Neuronal stem cell (in vitro differentiated cells): Measurements from ENCODE around the gene HHIPL1.

Experiments used
- DNase-seq: peaks from one replicate; pipeline ENCODE4 v3.0.0-alpha.2; 2013; ENCODE audit warnings: low spot score
- H2AFZ ChIP-seq: one replicate; pipeline ENCODE4 v1.6.1; 2013; ENCODE audit warnings: mild to moderate bottlenecking, low read length, inconsistent platforms
- H2AK5ac ChIP-seq: 2 replicates; pipeline ENCODE4 v1.6.1; 2013; ENCODE audit warnings: low read depth, mild to moderate bottlenecking, inconsistent platforms, low read length, moderate library complexity, mixed read lengths
- H2BK120ac ChIP-seq: 2 replicates; pipeline ENCODE4 v1.6.1; 2013; ENCODE audit warnings: low read depth, mild to moderate bottlenecking, inconsistent platforms, low read length, moderate library complexity, mixed read lengths
- H2BK12ac ChIP-seq: one replicate; pipeline ENCODE4 v1.6.1; 2013; ENCODE audit warnings: low read length, inconsistent platforms
- H2BK15ac ChIP-seq: 2 replicates; pipeline ENCODE4 v1.6.1; 2013; ENCODE audit warnings: mild to moderate bottlenecking, low read length, inconsistent platforms, mixed read lengths
- H2BK5ac ChIP-seq: one replicate; pipeline ENCODE4 v1.6.1; 2013; ENCODE audit warnings: inconsistent platforms, mild to moderate bottlenecking, low read length, moderate library complexity
- H3K14ac ChIP-seq: one replicate; pipeline ENCODE4 v1.6.1; 2013; ENCODE audit warnings: low read length, inconsistent platforms
- H3K18ac ChIP-seq: 2 replicates; pipeline ENCODE4 v1.6.1; 2013; ENCODE audit warnings: low read length, inconsistent platforms
- H3K23ac ChIP-seq: 2 replicates; pipeline ENCODE4 v1.6.1; 2013; ENCODE audit warnings: low read depth, mild to moderate bottlenecking, mixed read lengths, low read length, inconsistent platforms; ENCODE audit not compliant: poor library complexity
- H3K27ac ChIP-seq: replicated peaks from 3 replicates; pipeline ENCODE4 v1.5.1; 2013; ENCODE audit warnings: low read length, inconsistent platforms
- H3K27me3 ChIP-seq, 3 experiments: 2 replicates each; pipeline ENCODE4 v1.6.1; 2013; ENCODE audit warnings: low read length in 3 of 3, mild to moderate bottlenecking in 2 of 3, inconsistent platforms in 1 of 3, low read depth in 1 of 3, mixed read lengths in 1 of 3, moderate library complexity in 1 of 3; ENCODE audit not compliant: control insufficient read depth in 3 of 3, insufficient read depth in 3 of 3
- H3K36me3 ChIP-seq, 2 donors: replicated peaks in 1 of 2; 2 replicates each; pipeline ENCODE4 v1.6.1; 2013; ENCODE audit warnings: low read length in 2 of 2; ENCODE audit not compliant: control insufficient read depth in 2 of 2, insufficient read depth in 2 of 2
- H3K4ac ChIP-seq: 2 replicates; pipeline ENCODE4 v1.6.1; 2013; ENCODE audit warnings: inconsistent platforms, mild to moderate bottlenecking, low read length, moderate library complexity
- H3K4me1 ChIP-seq, 2 donors: 1 replicate in 1 of 2; 2 replicates in 1 of 2; pipeline ENCODE4 v1.6.1; 2013; ENCODE audit warnings: low read length in 2 of 2, low read depth in 1 of 2; ENCODE audit not compliant: control insufficient read depth in 2 of 2, insufficient read depth in 1 of 2
- H3K4me2 ChIP-seq: one replicate; pipeline ENCODE4 v1.6.1; 2013; ENCODE audit warnings: mild to moderate bottlenecking, low read length, inconsistent platforms; ENCODE audit not compliant: insufficient read depth, poor library complexity, severe bottlenecking
- H3K4me3 ChIP-seq, 2 donors: 2 replicates each; pipeline ENCODE4 v1.5.1; 2013; ENCODE audit warnings: low read length in 2 of 2, mild to moderate bottlenecking in 2 of 2, inconsistent platforms in 1 of 2, moderate library complexity in 1 of 2
- H3K79me1 ChIP-seq: one replicate; pipeline ENCODE4 v1.6.1; 2013; ENCODE audit warnings: low read depth, mild to moderate bottlenecking, inconsistent platforms, low read length, moderate library complexity
- H3K9ac ChIP-seq: one replicate; pipeline ENCODE4 v1.6.1; 2013; ENCODE audit warnings: mild to moderate bottlenecking, low read depth, low read length, inconsistent platforms; ENCODE audit not compliant: poor library complexity
- H3K9me3 ChIP-seq, 2 donors: replicated peaks in 1 of 2; 2 replicates each; pipeline versions ENCODE3 to v1.6.1; 2013; ENCODE audit warnings: low read length in 2 of 2, mild to moderate bottlenecking in 2 of 2, inconsistent platforms in 1 of 2, low read depth in 1 of 2, mixed read lengths in 1 of 2, moderate library complexity in 1 of 2; ENCODE audit not compliant: control insufficient read depth in 2 of 2, insufficient read depth in 1 of 2
- H4K8ac ChIP-seq: one replicate; pipeline ENCODE4 v1.6.1; 2013; ENCODE audit warnings: low read depth, mild to moderate bottlenecking, inconsistent platforms, low read length, moderate library complexity
- H4K91ac ChIP-seq: one replicate; pipeline ENCODE4 v1.6.1; 2013; ENCODE audit warnings: low read length, low read depth, mild to moderate bottlenecking, inconsistent platforms; ENCODE audit not compliant: poor library complexity
- WGBS, 2 donors: extraction: QIAGEN DNeasy Blood & Tissue Kit; methylation state at CpG; one replicate each; pipeline ENCODE4 v1.1.7; 2013; ENCODE audit warnings: missing lambda C conversion rate in 2 of 2, mixed read lengths in 1 of 2; ENCODE audit not compliant: insufficient read length in 2 of 2, insufficient replicate concordance in 1 of 2; ENCODE audit errors: extremely low coverage in 2 of 2; 5-methylcytosine and 5-hydroxymethylcytosine counted together

Gene HHIPL1

DNA sequence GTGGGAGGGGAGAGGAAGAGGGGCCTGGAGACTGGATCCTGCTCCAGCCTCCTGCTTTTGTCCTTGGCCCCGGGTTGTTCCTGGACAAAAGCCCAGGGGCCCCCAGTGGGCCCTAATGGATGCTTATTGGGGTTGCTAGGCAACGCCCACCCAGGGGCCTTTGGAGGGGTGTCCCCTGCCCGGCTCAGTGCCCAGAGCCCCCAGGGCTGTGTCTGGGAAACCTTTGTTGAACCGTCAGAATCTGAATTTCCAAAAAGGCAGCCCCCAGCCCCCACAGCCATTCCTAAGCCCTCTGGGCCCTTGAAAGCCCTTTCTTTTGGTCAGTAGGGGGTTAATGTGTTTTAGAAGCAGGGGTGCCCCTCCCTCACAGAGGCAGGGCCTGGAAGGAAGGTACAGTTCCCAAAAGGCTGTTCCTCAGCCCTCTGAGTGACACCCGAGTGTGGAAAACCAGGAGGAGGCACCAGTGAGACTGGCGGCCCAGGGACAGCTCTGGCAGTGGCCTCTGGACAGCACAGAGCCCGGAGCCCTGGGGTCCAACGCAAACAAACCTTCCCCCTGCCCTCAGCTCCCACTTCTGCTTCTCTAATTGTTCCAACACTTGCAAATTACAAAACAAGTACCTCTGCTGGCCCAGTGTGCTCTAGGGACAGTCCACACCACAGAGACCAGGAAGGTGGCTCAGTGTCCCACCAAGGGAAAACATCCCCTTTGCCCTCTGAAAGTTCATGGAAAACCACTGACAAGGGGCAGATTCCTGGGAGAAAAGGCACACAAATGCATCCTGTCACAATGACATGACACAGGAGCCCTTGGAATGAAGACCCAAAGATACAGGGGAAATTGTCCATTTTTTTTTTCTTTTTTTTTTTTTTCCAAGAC lies 19.4 kb downstream of the HHIPL1 start:
- Histone ChIP-seq H3K27ac (peak overlapping the region; percentile 70), H2BK120ac (no peak overlapping the region), H3K9me3 (no peaks in the 10 kb centered on the region), H3K4ac (no peak overlapping the region), H3K23ac (no peak overlapping the region), H3K4me2 (no peak overlapping the region), H3K4me1 (peaks cover 46 to 67% of the 10 kb centered on the region in 2 donors), H3K4me3 (no peak overlapping the region), H3K36me3 (no peaks in the 10 kb centered on the region), H3K79me1 (no peaks in the 10 kb centered on the region), H2AFZ (peak overlapping the region; percentile 56), H2BK5ac (no peak overlapping the region), H4K91ac (no peak overlapping the region), H4K8ac (no peak overlapping the region), H2BK15ac (no peak overlapping the region), H2BK12ac (no peak overlapping the region), H3K27me3 (peaks cover 0 to 4% (median 0%) of the 10 kb centered on the region in 3 experiments), H2AK5ac (peak overlapping the region; percentile 83), H3K9ac (no peak overlapping the region), H3K14ac (no peak overlapping the region), H3K18ac (peak overlapping the region; percentile 81)
- WGBS, 2 donors, result no CpG with 5 or more reads among the region's 8 CpGs
- DNase-seq, result no peak

DNA sequence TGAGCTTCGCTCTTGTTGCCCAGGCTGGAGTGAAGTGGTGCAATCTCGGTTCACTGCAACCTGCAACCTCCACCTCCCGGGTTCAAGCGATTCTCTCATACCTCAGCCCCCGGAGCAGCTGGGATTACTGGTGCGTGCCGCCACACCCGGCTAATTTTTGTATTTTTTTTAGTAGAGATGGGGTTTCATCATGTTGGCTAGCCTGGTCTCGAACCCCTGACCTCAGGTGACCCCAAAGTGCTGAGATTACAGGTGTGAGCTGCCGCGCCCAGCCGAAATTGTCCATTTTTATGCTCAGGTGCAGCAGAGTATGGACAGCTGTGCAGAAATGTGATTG lies 20.0 kb downstream of the HHIPL1 start:
- H3K27me3 ChIP-seq, result peaks cover 0 to 3% (median 0%) of the 10 kb centered on the region in 3 experiments
- H3K23ac ChIP-seq, result no peak overlapping the region
- no peak overlapping the region for H3K4me3 ChIP-seq
- no peak overlapping the region for H2BK12ac ChIP-seq
- H3K9me3 ChIP-seq, result no peaks in the 10 kb centered on the region
- H4K91ac ChIP-seq, result no peak overlapping the region
- H2BK120ac ChIP-seq, result no peak overlapping the region
- H3K4ac ChIP-seq, result no peak overlapping the region
- H3K9ac ChIP-seq, result no peak overlapping the region
- H3K4me1 ChIP-seq, result peaks cover 46 to 67% of the 10 kb centered on the region in 2 donors
- H3K36me3 ChIP-seq, result no peaks in the 10 kb centered on the region
- no peak overlapping the region for H2BK5ac ChIP-seq
- no peaks in the 10 kb centered on the region for H3K79me1 ChIP-seq
- H2AK5ac ChIP-seq, result peak overlapping the region; percentile 2
- no CpG with 5 or more reads among the region's 12 CpGs for WGBS, 2 donors
- no peak overlapping the region for H4K8ac ChIP-seq
- no peak overlapping the region for H3K18ac ChIP-seq
- no peak overlapping the region for H2BK15ac ChIP-seq
- DNase-seq, result no peak
- no peak overlapping the region for H3K27ac ChIP-seq
- H2AFZ ChIP-seq, result no peak overlapping the region
- H3K4me2 ChIP-seq, result no peak overlapping the region
- H3K14ac ChIP-seq, result no peak overlapping the region

GRCh38 chr14:99666533-99666932 lies 21.6 kb downstream of the HHIPL1 start:
- Histone ChIP-seq H2AK5ac (peak overlapping the region; percentile 64), H4K91ac (no peak overlapping the region), H3K79me1 (no peaks in the 10 kb centered on the region), H3K18ac (peak overlapping the region; percentile 69), H3K9me3 (no peaks in the 10 kb centered on the region), H2BK120ac (peak overlapping the region; percentile 83), H3K4me3 (no peak overlapping the region), H3K14ac (peak overlapping the region; percentile 9), H3K4me1 (peaks cover 44 to 66% of the 10 kb centered on the region in 2 donors), H4K8ac (no peak overlapping the region), H3K27me3 (no peaks in the 10 kb centered on the region), H3K36me3 (no peaks in the 10 kb centered on the region), H3K4ac (no peak overlapping the region), H3K27ac (no peak overlapping the region), H3K9ac (no peak overlapping the region), H3K23ac (no peak overlapping the region), H2AFZ (no peak overlapping the region), H2BK12ac (peak overlapping the region; percentile 97), H2BK15ac (peak overlapping the region; percentile 5), H2BK5ac (peak overlapping the region; percentile 7), H3K4me2 (no peak overlapping the region)
- WGBS, 2 donors, result no CpG with 5 or more reads among the region's 6 CpGs
- DNase-seq, result no peak

GRCh38 chr14:99667045-99667444 lies 22.1 kb downstream of the HHIPL1 start:
- Histone ChIP-seq H4K91ac (no peak overlapping the region), H3K4me1 (peaks cover 50 to 71% of the 10 kb centered on the region in 2 donors), H3K18ac (peak overlapping the region; percentile 15), H2AFZ (no peak overlapping the region), H3K9ac (no peak overlapping the region), H3K27ac (no peak overlapping the region), H3K4ac (no peak overlapping the region), H2BK15ac (peak overlapping the region; percentile 60), H3K14ac (no peak overlapping the region), H3K4me3 (no peak overlapping the region), H2AK5ac (peak overlapping the region; percentile 64), H4K8ac (no peak overlapping the region), H2BK12ac (peak overlapping the region; percentile 64), H3K79me1 (no peaks in the 10 kb centered on the region), H2BK5ac (peak overlapping the region; percentile 44), H3K9me3 (no peaks in the 10 kb centered on the region), H3K23ac (no peak overlapping the region), H3K4me2 (no peak overlapping the region), H3K27me3 (no peaks in the 10 kb centered on the region), H3K36me3 (no peaks in the 10 kb centered on the region), H2BK120ac (peak overlapping the region; percentile 83)
- WGBS, 2 donors, result no CpG with 5 or more reads among the region's 2 CpGs
- DNase-seq, result no peak
